Measurements from ENCODE around the gene PTPRA. TPM values are rescaled to one million over a fixed set of nuclear protein-coding genes. Genes with fewer than 3 reads are reported as not detected.

Gene PTPRA
- total and polyA plus RNA-seq, 3 experiments from 2014 or later = 51.6 to 57.8 (median 56.9) TPM

GRCh38 chr20:3081641-3082040, 208.4 kb downstream of the PTPRA start:
- CTCF ChIA-PET = no interaction called here
- H3K27me3 Mint-ChIP-seq = peaks cover 38 to 59% of the 10 kb centered on the region in 2 donors
- peak overlapping the region in 3 of 7 donors; percentile 43 to 74 (median 57) for H3K4me3 Mint-ChIP-seq

GRCh38 chr20:3082306-3082951, 209.1 kb downstream of the PTPRA start:
- Mint-ChIP-seq H3K4me1 (peaks cover 1 to 21% (median 5%) of the 10 kb centered on the region in 3 donors), H3K27ac (no peak overlapping the region), H3K9me3 (no peaks in the 10 kb centered on the region), H3K27me3 (peaks cover 38 to 59% of the 10 kb centered on the region in 2 donors), H3K36me3 (no peaks in the 10 kb centered on the region), H3K4me3 (peak overlapping the region in 6 of 7 donors; percentile 20 to 74 (median 58))
- no peak overlapping the region for H3K27ac ChIP-seq (ENCODE audit: low read depth, low read length)
- peak in 1 of 5 donors; percentile 28 for DNase-seq
- POLR2A ChIA-PET = no interaction called here
- H3K9me3 ChIP-seq (ENCODE audit: low read length) = no peaks in the 10 kb centered on the region
- no peak overlapping the region for H3K4me3 ChIP-seq (ENCODE audit: low read length)
- H3K27me3 ChIP-seq (ENCODE audit: insufficient read depth, low read length, poor library complexity, severe bottlenecking) = peaks cover 22% of the 10 kb centered on the region
- no peaks in the 10 kb centered on the region for H3K36me3 ChIP-seq (ENCODE audit: insufficient read depth, low read length)
- CTCF ChIA-PET = interaction anchor here (0.6 kb wide), 1 partner anchor 42 kb away, joined by 3 read pairs; no protein-coding TSS in a partner anchor
- H3K4me1 ChIP-seq (ENCODE audit: insufficient read depth, low read length) = peaks cover 5% of the 10 kb centered on the region

More at GRCh38 chr20:3081641-3082040, 208.4 kb downstream of the PTPRA start:
- Histone ChIP-seq H3K4me3 (ENCODE audit: low read length) (no peak overlapping the region), H3K27me3 (ENCODE audit: insufficient read depth, low read length, poor library complexity, severe bottlenecking) (peaks cover 22% of the 10 kb centered on the region), H3K4me1 (ENCODE audit: insufficient read depth, low read length) (peaks cover 10% of the 10 kb centered on the region), H3K36me3 (ENCODE audit: insufficient read depth, low read length) (no peaks in the 10 kb centered on the region), H3K9me3 (ENCODE audit: low read length) (no peaks in the 10 kb centered on the region), H3K27ac (ENCODE audit: low read depth, low read length) (no peak overlapping the region)
- POLR2A ChIA-PET = no interaction called here
- peaks cover 3 to 28% (median 5%) of the 10 kb centered on the region in 3 donors for H3K4me1 Mint-ChIP-seq
- H3K36me3 Mint-ChIP-seq = no peaks in the 10 kb centered on the region
- H3K9me3 Mint-ChIP-seq = no peaks in the 10 kb centered on the region
- no peak for DNase-seq
- H3K27ac Mint-ChIP-seq = no peak overlapping the region

- H3K27ac ChIP-seq (ENCODE audit: low read depth, low read length) = no peak overlapping the region
- H3K9me3 ChIP-seq (ENCODE audit: low read length) = no peaks in the 10 kb centered on the region
- H3K36me3 ChIP-seq (ENCODE audit: insufficient read depth, low read length) = no peaks in the 10 kb centered on the region
- Mint-ChIP-seq H3K4me1 (peaks cover 0 to 15% (median 0%) of the 10 kb centered on the region in 3 donors), H3K36me3 (no peaks in the 10 kb centered on the region), H3K4me3 (peak overlapping the region in 4 of 7 donors; percentile 52 to 73 (median 63)), H3K27ac (peak overlapping the region in 1 of 8 donors; percentile 60), H3K27me3 (peaks cover 37 to 55% of the 10 kb centered on the region in 2 donors), H3K9me3 (no peaks in the 10 kb centered on the region)
- H3K27me3 ChIP-seq (ENCODE audit: insufficient read depth, low read length, poor library complexity, severe bottlenecking) = peaks cover 22% of the 10 kb centered on the region
- H3K4me1 ChIP-seq (ENCODE audit: insufficient read depth, low read length) = no peaks in the 10 kb centered on the region
- CTCF ChIA-PET = interaction anchor here (0.6 to 1.2 kb wide), 3 partner anchors 14 to 43 kb away, joined by 3 to 4 read pairs (median 3); no protein-coding TSS in a partner anchor
- no peak overlapping the region for H3K4me3 ChIP-seq (ENCODE audit: low read length)
- no peak for DNase-seq
- POLR2A ChIA-PET = no interaction called here
Measured at GRCh38 chr20:3082955-3083952, 210.0 kb downstream of the PTPRA start.

GRCh38 chr20:3084283-3084985, 211.2 kb downstream of the PTPRA start, which contains the start of gene AVP:
AVP (minus strand) TSS chr20:3084724; CDS start chr20:3084674, 50 bp downstream.
- Histone ChIP-seq H3K27me3 (ENCODE audit: insufficient read depth, low read length, poor library complexity, severe bottlenecking) (peaks cover 22% of the 10 kb centered on the region), H3K4me1 (ENCODE audit: insufficient read depth, low read length) (no peaks in the 10 kb centered on the region), H3K4me3 (ENCODE audit: low read length) (no peak within 1 kb of the TSS), H3K36me3 (ENCODE audit: insufficient read depth, low read length) (no peaks in the 10 kb centered on the region), H3K27ac (ENCODE audit: low read depth, low read length) (no peak within 1 kb of the TSS), H3K9me3 (ENCODE audit: low read length) (no peaks in the 10 kb centered on the region)
- H3K9me3 Mint-ChIP-seq = no peaks in the 10 kb centered on the region
- peak within 1 kb of the TSS in 5 of 7 donors; percentile 9 to 73 (median 62) for H3K4me3 Mint-ChIP-seq
- peak within 1 kb of the TSS in 1 of 8 donors; percentile 71 for H3K27ac Mint-ChIP-seq
- POLR2A ChIA-PET = no interaction called here
- DNase-seq = no peak
- no peaks in the 10 kb centered on the region for H3K36me3 Mint-ChIP-seq
- H3K27me3 Mint-ChIP-seq = peaks cover 33 to 56% of the 10 kb centered on the region in 2 donors
- peaks cover 0 to 15% (median 0%) of the 10 kb centered on the region in 3 donors for H3K4me1 Mint-ChIP-seq
- CTCF ChIA-PET = interaction anchor here (0.7 kb wide), 1 partner anchor 15 kb away, joined by 3 read pairs; no protein-coding TSS in a partner anchor

- Mint-ChIP-seq H3K4me1 (peaks cover 0 to 15% (median 0%) of the 10 kb centered on the region in 3 donors), H3K36me3 (no peaks in the 10 kb centered on the region), H3K27ac (peak overlapping the region in 1 of 8 donors; percentile 71), H3K9me3 (no peaks in the 10 kb centered on the region), H3K27me3 (peaks cover 38 to 60% of the 10 kb centered on the region in 2 donors), H3K4me3 (no peak overlapping the region)
- POLR2A ChIA-PET = no interaction called here
- Histone ChIP-seq H3K27ac (ENCODE audit: low read depth, low read length) (no peak overlapping the region), H3K27me3 (ENCODE audit: insufficient read depth, low read length, poor library complexity, severe bottlenecking) (peaks cover 22% of the 10 kb centered on the region), H3K36me3 (ENCODE audit: insufficient read depth, low read length) (no peaks in the 10 kb centered on the region), H3K9me3 (ENCODE audit: low read length) (no peaks in the 10 kb centered on the region), H3K4me1 (ENCODE audit: insufficient read depth, low read length) (peaks cover under 1% of the 10 kb centered on the region), H3K4me3 (ENCODE audit: low read length) (no peak overlapping the region)
- DNase-seq = no peak
- CTCF ChIA-PET = interaction anchor here (1.1 kb wide), 1 partner anchor 16 kb away, joined by 3 read pairs; no protein-coding TSS in a partner anchor
Measured at GRCh38 chr20:3084986-3085360, 211.7 kb downstream of the PTPRA start.

GRCh38 chr20:3085571-3086072, 212.3 kb downstream of the PTPRA start:
- no peak overlapping the region for H3K27ac Mint-ChIP-seq
- Histone ChIP-seq H3K4me3 (ENCODE audit: low read length) (no peak overlapping the region), H3K27me3 (ENCODE audit: insufficient read depth, low read length, poor library complexity, severe bottlenecking) (peaks cover 22% of the 10 kb centered on the region), H3K4me1 (ENCODE audit: insufficient read depth, low read length) (peaks cover 7% of the 10 kb centered on the region), H3K27ac (ENCODE audit: low read depth, low read length) (no peak overlapping the region), H3K36me3 (ENCODE audit: insufficient read depth, low read length) (no peaks in the 10 kb centered on the region), H3K9me3 (ENCODE audit: low read length) (no peaks in the 10 kb centered on the region)
- no peaks in the 10 kb centered on the region for H3K36me3 Mint-ChIP-seq
- no peaks in the 10 kb centered on the region for H3K9me3 Mint-ChIP-seq
- H3K27me3 Mint-ChIP-seq = peaks cover 41 to 60% of the 10 kb centered on the region in 2 donors
- H3K4me1 Mint-ChIP-seq = peaks cover 0 to 16% (median 0%) of the 10 kb centered on the region in 3 donors
- ChIA-PET CTCF (interaction anchor here (1.1 kb wide), 1 partner anchor 15 kb away, joined by 3 read pairs; no protein-coding TSS in a partner anchor), POLR2A (interaction anchor here (0.6 kb wide), 1 partner anchor 25 kb away, joined by 7 read pairs; no protein-coding TSS in a partner anchor)
- H3K4me3 Mint-ChIP-seq = peak overlapping the region in 1 of 7 donors; percentile 9
- no peak for DNase-seq

GRCh38 chr20:3088031-3088430, 214.8 kb downstream of the PTPRA start:
- ChIA-PET CTCF (interaction anchor here (2.0 kb wide), 1 partner anchor 34 kb away, joined by 6 read pairs; no protein-coding TSS in a partner anchor), POLR2A (no interaction called here)
- Histone ChIP-seq H3K4me3 (ENCODE audit: low read length) (no peak overlapping the region), H3K27me3 (ENCODE audit: insufficient read depth, low read length, poor library complexity, severe bottlenecking) (peaks cover 12% of the 10 kb centered on the region), H3K4me1 (ENCODE audit: insufficient read depth, low read length) (peaks cover 9% of the 10 kb centered on the region), H3K9me3 (ENCODE audit: low read length) (no peaks in the 10 kb centered on the region), H3K36me3 (ENCODE audit: insufficient read depth, low read length) (no peaks in the 10 kb centered on the region), H3K27ac (ENCODE audit: low read depth, low read length) (no peak overlapping the region)
- no peaks in the 10 kb centered on the region for H3K36me3 Mint-ChIP-seq
- peaks cover 4 to 22% (median 5%) of the 10 kb centered on the region in 3 donors for H3K4me1 Mint-ChIP-seq
- H3K27me3 Mint-ChIP-seq = peaks cover 38 to 53% of the 10 kb centered on the region in 2 donors
- H3K9me3 Mint-ChIP-seq = peaks cover 0 to 3% (median 0%) of the 10 kb centered on the region in 5 donors
- H3K27ac Mint-ChIP-seq = peak overlapping the region in 1 of 8 donors; percentile 29
- no peak for DNase-seq
- H3K4me3 Mint-ChIP-seq = no peak overlapping the region

Data from CD8-positive, alpha-beta memory T cell (primary cell).